GM19467 (cell line): ENCODE measurements around the gene EMP3.
"Not testable (repeated sequence)": the region's sequence is repeated elsewhere in the genome, so short reads cannot be mapped to it uniquely, and the experiment has no call there.

Source experiments
- ATAC-seq: cut with Tn5 transposase; IDR thresholded peaks from one replicate; pipeline ENCODE4 v1.9.1; 2021; ENCODE audit warnings: mild to moderate bottlenecking, moderate library complexity; ENCODE audit not compliant: unreplicated experiment

EMP3 gene

GRCh38 chr19:48315712-48316111, 9.6 kb upstream of the EMP3 start:
- ATAC-seq, result no peak

- ATAC-seq, result not testable (repeated sequence)
Measured at GRCh38 chr19:48317708-48317960, 7.7 kb upstream of the EMP3 start.

GRCh38 chr19:48318286-48318987, 6.9 kb upstream of the EMP3 start:
- no peak for ATAC-seq

- ATAC-seq, result no peak
Measured at GRCh38 chr19:48319647-48320541, 5.5 kb upstream of the EMP3 start.

- ATAC-seq, result peak; percentile 46
Measured at GRCh38 chr19:48321372-48321621, 4.1 kb upstream of the EMP3 start.

- ATAC-seq, result peak; percentile 60
Measured at GRCh38 chr19:48321622-48322591, 3.4 kb upstream of the EMP3 start.

- ATAC-seq, result no peak
Measured at GRCh38 chr19:48329167-48329891, 4.0 kb downstream of the EMP3 start.

- peak; percentile 31 for ATAC-seq
Measured at GRCh38 chr19:48330012-48330681, 4.8 kb downstream of the EMP3 start.

GRCh38 chr19:48332351-48332661, 7.0 kb downstream of the EMP3 start:
- no peak for ATAC-seq

GRCh38 chr19:48332662-48333466, 7.5 kb downstream of the EMP3 start:
- peak; percentile 45 for ATAC-seq

GRCh38 chr19:48333467-48334384, 8.4 kb downstream of the EMP3 start:
- peak; percentile 52 for ATAC-seq

- ATAC-seq, result no peak
Measured at GRCh38 chr19:48338253-48338755, 13.0 kb downstream of the EMP3 start.

GRCh38 chr19:48338802-48339503, 13.6 kb downstream of the EMP3 start:
- ATAC-seq, result no peak

GRCh38 chr19:48340995-48341394, 15.6 kb downstream of the EMP3 start:
- no peak for ATAC-seq

GRCh38 chr19:48341515-48342413, 16.4 kb downstream of the EMP3 start:
- no peak for ATAC-seq

GRCh38 chr19:48342414-48342738, 17.0 kb downstream of the EMP3 start:
- ATAC-seq, result no peak
